GM04503 (cell line): ENCODE measurements around the gene ADGRE1.
A peak's percentile ranks its signal among the peaks of the same experiment; 100 is the strongest.
"Not testable (repeated sequence)": the region's sequence is repeated elsewhere in the genome, so short reads cannot be mapped to it uniquely, and the experiment has no call there.

Experiments used
- DNase-seq: peaks from one replicate; pipeline ENCODE4 v3.0.0-alpha.2; 2012; ENCODE audit warnings: low read depth

Gene ADGRE1

GRCh38 chr19:6887316-6887715 is at the start of gene ADGRE1:
ADGRE1 (plus strand) TSS chr19:6887579; CDS start chr19:6887609, 30 bp downstream.
- DNase-seq: no peak

- no peak for DNase-seq
Measured at GRCh38 chr19:6838062-6838655, 49.2 kb upstream of the ADGRE1 start.

GRCh38 chr19:6842871-6843607 is 44.3 kb upstream of the ADGRE1 start:
- DNase-seq: no peak

- DNase-seq: no peak
Measured at GRCh38 chr19:6847828-6848200, 39.6 kb upstream of the ADGRE1 start.

- DNase-seq: no peak
Measured at GRCh38 chr19:6848986-6849385, 38.4 kb upstream of the ADGRE1 start.

- DNase-seq: no peak
Measured at GRCh38 chr19:6849876-6850275, 37.5 kb upstream of the ADGRE1 start.

GRCh38 chr19:6851359-6851758 is 36.0 kb upstream of the ADGRE1 start:
- no peak for DNase-seq

- DNase-seq: no peak
Measured at GRCh38 chr19:6852001-6852400, 35.4 kb upstream of the ADGRE1 start.

- no peak for DNase-seq
Measured at GRCh38 chr19:6853868-6854267, 33.5 kb upstream of the ADGRE1 start.

- DNase-seq: no peak
Measured at GRCh38 chr19:6854758-6855157, 32.6 kb upstream of the ADGRE1 start.

GRCh38 chr19:6856749-6857372 is 30.5 kb upstream of the ADGRE1 start:
- DNase-seq: no peak

- no peak for DNase-seq
Measured at GRCh38 chr19:6861683-6862286, 25.6 kb upstream of the ADGRE1 start.

- peak; percentile 22 for DNase-seq
Measured at GRCh38 chr19:6862673-6863078, 24.7 kb upstream of the ADGRE1 start.

- DNase-seq: no peak
Measured at GRCh38 chr19:6864325-6864940, 22.9 kb upstream of the ADGRE1 start.

GRCh38 chr19:6865849-6866248 is 21.5 kb upstream of the ADGRE1 start:
- no peak for DNase-seq

GRCh38 chr19:6866741-6867151 is 20.6 kb upstream of the ADGRE1 start:
- DNase-seq: no peak

GRCh38 chr19:6868351-6868750 is 19.0 kb upstream of the ADGRE1 start:
- no peak for DNase-seq

GRCh38 chr19:6869151-6869882 is 18.1 kb upstream of the ADGRE1 start:
- DNase-seq: not testable (repeated sequence)

GRCh38 chr19:6873708-6874431 is 13.5 kb upstream of the ADGRE1 start:
- DNase-seq: no peak

GRCh38 chr19:6875218-6875617 is 12.2 kb upstream of the ADGRE1 start:
- DNase-seq: no peak

- no peak for DNase-seq
Measured at GRCh38 chr19:6876748-6877147, 10.6 kb upstream of the ADGRE1 start.
